Parathyroid adenoma (tissue), 2 donors: ENCODE results near the gene OSBPL3.

Source experiments
- H2AFZ ChIP-seq: fragments of 300-600 bp; sonication (generic); one replicate; pipeline ENCODE4 v1.7.0; 2017; ENCODE audit warnings: antibody characterized with exemption, mild to moderate bottlenecking
- H3K27ac ChIP-seq: fragments of 300-600 bp; sonication (generic); one replicate; pipeline ENCODE4 v1.7.0; 2017
- H3K27me3 ChIP-seq: fragments of 300-600 bp; sonication (generic); one replicate; pipeline ENCODE4 v1.7.0; 2017; ENCODE audit warnings: low read length; ENCODE audit not compliant: control insufficient read depth, insufficient read depth
- H3K36me3 ChIP-seq: fragments of 300-600 bp; sonication (generic); one replicate; pipeline ENCODE4 v1.7.0; 2017; ENCODE audit warnings: low read length; ENCODE audit not compliant: control insufficient read depth, insufficient read depth
- H3K4me1 ChIP-seq: fragments of 300-600 bp; sonication (generic); one replicate; pipeline ENCODE4 v1.7.0; 2017; ENCODE audit warnings: control low read depth
- H3K4me2 ChIP-seq: fragments of 300-600 bp; sonication (generic); one replicate; pipeline ENCODE4 v1.7.0; 2017; ENCODE audit warnings: low read length
- H3K4me3 ChIP-seq: fragments of 300-600 bp; sonication (generic); one replicate; pipeline ENCODE4 v1.7.0; 2017; ENCODE audit warnings: low read depth, low read length
- H3K79me2 ChIP-seq: fragments of 300-600 bp; sonication (generic); one replicate; pipeline ENCODE4 v1.7.0; 2017; ENCODE audit warnings: control low read depth
- H3K9ac ChIP-seq: fragments of 300-600 bp; sonication (generic); one replicate; pipeline ENCODE4 v1.7.0; 2017; ENCODE audit warnings: mild to moderate bottlenecking
- H3K9me3 ChIP-seq: fragments of 300-600 bp; sonication (generic); one replicate; pipeline ENCODE4 v1.7.0; 2017; ENCODE audit warnings: low read length; ENCODE audit not compliant: control insufficient read depth
- CTCF ChIP-seq: fragments of 300-600 bp; sonication (generic); IDR thresholded peaks from one replicate; pipeline ENCODE4 v1.7.0; 2017; ENCODE audit warnings: antibody characterized with exemption, mild to moderate bottlenecking
- donor health status: primary hyperparathyroidism.

The OSBPL3 gene

GRCh38 chr7:24979863-24980533, at the start of gene OSBPL3:
Gene OSBPL3, minus strand, starts transcription at chr7:24980178. Its CDS starts 87,706 bp downstream, at chr7:24892472.
- Histone ChIP-seq H3K4me1 (peaks cover 30% of the 10 kb centered on the region), H3K36me3 (no peaks in the 10 kb centered on the region), H3K27me3 (no peaks in the 10 kb centered on the region), H3K9me3 (no peaks in the 10 kb centered on the region), H3K27ac (peak within 1 kb of the TSS; percentile 85), H2AFZ (peak within 1 kb of the TSS; percentile 95), H3K9ac (peak within 1 kb of the TSS; percentile 54), H3K4me3 (peak within 1 kb of the TSS; percentile 93), H3K4me2 (peak within 1 kb of the TSS; percentile 90), H3K79me2 (peaks cover 11% of the 10 kb centered on the region)
- TF ChIP-seq CTCF, result no peak

- Histone ChIP-seq H3K4me2 (no peak overlapping the region), H3K27me3 (no peaks in the 10 kb centered on the region), H3K9me3 (no peaks in the 10 kb centered on the region), H3K4me3 (no peak overlapping the region), H3K36me3 (no peaks in the 10 kb centered on the region), H2AFZ (no peak overlapping the region), H3K79me2 (no peaks in the 10 kb centered on the region), H3K9ac (no peak overlapping the region), H3K27ac (no peak overlapping the region), H3K4me1 (peaks cover 9% of the 10 kb centered on the region)
- TF ChIP-seq CTCF, result no peak
Observed at GRCh38 chr7:25029075-25029474, 49.1 kb upstream of the OSBPL3 start.

GRCh38 chr7:25028370-25029021, 48.5 kb upstream of the OSBPL3 start:
- H3K9ac ChIP-seq, result no peak overlapping the region
- no peaks in the 10 kb centered on the region for H3K27me3 ChIP-seq
- no peak overlapping the region for H3K4me2 ChIP-seq
- no peak overlapping the region for H3K4me3 ChIP-seq
- no peaks in the 10 kb centered on the region for H3K9me3 ChIP-seq
- no peak overlapping the region for H3K27ac ChIP-seq
- no peaks in the 10 kb centered on the region for H3K79me2 ChIP-seq
- no peak for TF ChIP-seq CTCF
- no peaks in the 10 kb centered on the region for H3K36me3 ChIP-seq
- H3K4me1 ChIP-seq, result peaks cover 9% of the 10 kb centered on the region
- no peak overlapping the region for H2AFZ ChIP-seq

- no peak overlapping the region for H3K4me2 ChIP-seq
Observed at GRCh38 chr7:25026156-25026555, 46.2 kb upstream of the OSBPL3 start.

More at GRCh38 chr7:25026156-25026555, 46.2 kb upstream of the OSBPL3 start:
- Histone ChIP-seq H3K4me1 (peaks cover 9% of the 10 kb centered on the region), H3K27me3 (no peaks in the 10 kb centered on the region), H3K36me3 (no peaks in the 10 kb centered on the region), H3K27ac (no peak overlapping the region), H3K4me3 (no peak overlapping the region), H3K9ac (no peak overlapping the region), H3K9me3 (no peaks in the 10 kb centered on the region), H2AFZ (no peak overlapping the region), H3K79me2 (no peaks in the 10 kb centered on the region)
- TF ChIP-seq CTCF, result no peak
